Measurements from ENCODE around the gene PITHD1.
"Not testable (repeated sequence)": the region's sequence is repeated elsewhere in the genome, so short reads cannot be mapped to it uniquely, and the experiment has no call there.

The PITHD1 gene

DNA sequence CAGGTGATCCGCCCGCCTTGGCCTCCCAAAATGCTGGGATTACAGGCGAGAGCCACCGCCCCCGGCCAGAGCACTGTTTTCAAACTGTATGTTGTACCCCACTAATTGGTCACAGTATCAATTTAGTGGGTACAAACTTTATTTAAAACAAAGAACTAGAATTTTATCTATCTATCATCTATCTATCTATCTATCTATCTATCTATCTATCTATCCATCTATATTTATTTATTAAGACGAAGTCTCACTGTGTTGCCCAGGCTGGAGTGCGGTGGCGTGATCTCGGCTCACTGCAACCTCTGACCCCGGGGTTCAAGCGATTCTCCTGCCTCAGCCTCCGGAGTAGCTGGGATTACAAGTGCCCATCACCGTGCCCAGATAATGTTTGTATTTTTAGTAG, 48.4 kb downstream of the PITHD1 start:
- not testable (repeated sequence) for DNase-seq

GRCh38 chr1:23827717-23828116, 49.5 kb downstream of the PITHD1 start:
- DNase-seq = no peak

- DNase-seq = not testable (repeated sequence)
Observed at GRCh38 chr1:23834156-23834555, 55.9 kb downstream of the PITHD1 start.

DNA sequence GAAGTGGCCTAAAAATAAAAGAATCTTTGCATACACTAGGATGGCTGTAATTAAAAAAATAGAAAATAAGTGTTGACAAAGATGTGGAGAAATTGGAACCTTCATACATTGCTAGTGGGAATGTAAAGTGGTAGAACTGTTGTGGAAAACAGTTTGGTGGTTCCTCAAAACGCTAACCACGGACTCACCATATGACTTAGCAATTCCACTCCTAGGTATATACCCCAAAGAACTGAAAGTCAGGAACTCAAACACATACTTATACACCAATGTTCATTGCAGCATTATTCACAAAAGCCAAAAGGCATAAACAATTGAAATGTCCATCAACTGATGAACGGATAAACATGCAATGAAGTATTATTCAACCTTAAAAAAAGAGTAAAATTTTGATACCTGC, 57.8 kb downstream of the PITHD1 start:
- no peak for DNase-seq

Data from activated naive CD4-positive, alpha-beta T cell (primary cell).